Progenitor cell of endocrine pancreas (in vitro differentiated cells): ENCODE measurements around the gene UPB1. TPM values are rescaled to one million over a fixed set of nuclear protein-coding genes. Genes with fewer than 3 reads are reported as not detected.

ENCODE experiments used
- DNase-seq: peaks from one replicate; pipeline ENCODE4 v3.0.0; 2021; ENCODE audit warnings: low spot score; ENCODE audit not compliant: unreplicated experiment
- H3K27ac Mint-ChIP-seq: 2 replicates; pipeline ENCODE4 v1.8.0; 2021; ENCODE audit warnings: mild to moderate bottlenecking, moderate library complexity, mixed read lengths
- H3K27me3 Mint-ChIP-seq: 2 replicates; pipeline ENCODE4 v1.8.0; 2021; ENCODE audit warnings: mixed read lengths
- H3K36me3 Mint-ChIP-seq: 2 replicates; pipeline ENCODE4 v1.8.0; 2022; ENCODE audit warnings: mixed read lengths; ENCODE audit not compliant: insufficient read depth
- H3K4me1 Mint-ChIP-seq: 2 replicates; pipeline ENCODE4 v1.8.0; 2021; ENCODE audit warnings: low read depth, mixed read lengths
- H3K4me3 Mint-ChIP-seq: 2 replicates; pipeline ENCODE4 v1.8.0; 2021; ENCODE audit warnings: low read depth, mild to moderate bottlenecking, moderate library complexity, mixed read lengths
- H3K9me3 Mint-ChIP-seq: 2 replicates; pipeline ENCODE4 v1.8.0; 2021; ENCODE audit warnings: low read depth, mixed read lengths
- CTCF ChIP-seq: fragments of 200-600 bp; sonication (generic); IDR thresholded peaks from one replicate; pipeline ENCODE4 v1.5.0; 2021; ENCODE audit warnings: antibody characterized with exemption, mild to moderate bottlenecking; ENCODE audit not compliant: unreplicated experiment
- total RNA-seq: library from RNA; stranded (reverse); gene quantifications from 2 replicates; pipeline ENCODE4 v1.2.1, GENCODE V29; 2021

UPB1 gene
- total RNA-seq, 1 donor from 2014 or later: 0.50 TPM

DNA sequence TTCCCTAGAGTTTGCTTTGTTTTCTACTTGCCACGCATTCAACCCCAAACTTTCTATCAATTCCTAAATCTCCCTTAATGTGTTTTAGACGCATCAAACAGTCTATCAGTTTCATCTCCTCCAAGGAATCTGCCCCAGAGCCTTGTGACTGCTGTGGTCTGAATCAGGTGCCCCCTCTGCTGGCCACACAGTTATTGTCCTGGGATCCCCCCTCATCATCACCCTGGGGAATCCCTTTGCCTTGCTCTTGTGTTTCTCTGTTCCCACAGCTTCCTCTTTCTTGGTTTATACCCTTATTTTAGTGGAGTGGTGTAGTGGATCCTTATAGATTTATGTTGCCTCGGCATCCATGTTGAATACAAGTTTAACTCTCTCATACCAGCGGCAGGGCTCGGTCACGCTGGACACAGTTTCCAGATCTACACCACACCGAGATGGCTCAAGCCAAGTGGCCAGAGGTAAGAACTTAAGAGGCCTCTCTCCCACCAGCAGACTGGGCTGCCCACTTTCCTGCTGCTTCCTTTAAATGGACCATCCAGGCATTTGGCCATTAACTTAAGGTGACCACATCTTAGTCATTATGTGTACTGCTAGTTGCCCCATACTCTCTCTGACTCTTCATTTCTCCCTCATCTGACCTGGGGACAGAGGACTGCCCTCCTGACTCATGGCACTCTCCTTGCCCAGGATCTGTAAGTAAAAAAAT, 8.2 kb downstream of the UPB1 start:
- H3K36me3 Mint-ChIP-seq: no peaks in the 10 kb centered on the region
- no peak overlapping the region for H3K4me3 Mint-ChIP-seq
- no peaks in the 10 kb centered on the region for H3K9me3 Mint-ChIP-seq
- peak; percentile 58 for TF ChIP-seq CTCF
- H3K27me3 Mint-ChIP-seq: peaks cover 34% of the 10 kb centered on the region
- DNase-seq: no peak
- H3K27ac Mint-ChIP-seq: no peak overlapping the region
- H3K4me1 Mint-ChIP-seq: peaks cover 38% of the 10 kb centered on the region

DNA sequence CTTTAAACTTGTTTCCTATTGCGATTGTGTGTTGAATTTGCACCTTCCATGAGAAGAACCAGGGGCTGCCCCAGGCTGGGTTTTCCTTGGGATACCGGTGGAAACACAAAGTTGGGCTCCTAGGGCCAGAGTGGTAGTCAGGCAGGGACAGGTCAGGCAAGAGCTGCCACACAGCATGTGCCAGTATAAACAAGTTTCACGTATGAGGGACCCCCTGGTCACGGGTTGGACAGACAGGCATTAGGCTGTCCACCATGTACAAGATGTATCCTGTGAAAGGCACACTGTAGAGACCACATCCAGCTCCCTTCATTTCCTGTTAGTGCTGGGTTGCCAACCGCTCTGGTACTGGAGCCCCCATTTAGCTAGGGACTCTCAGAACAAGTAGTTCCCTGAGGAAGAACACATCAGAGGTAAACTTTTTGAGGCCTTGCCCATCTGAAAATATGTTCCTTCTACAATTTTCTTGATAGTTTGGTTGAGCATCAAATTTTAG, 8.8 kb downstream of the UPB1 start:
- no peaks in the 10 kb centered on the region for H3K36me3 Mint-ChIP-seq

DNA sequence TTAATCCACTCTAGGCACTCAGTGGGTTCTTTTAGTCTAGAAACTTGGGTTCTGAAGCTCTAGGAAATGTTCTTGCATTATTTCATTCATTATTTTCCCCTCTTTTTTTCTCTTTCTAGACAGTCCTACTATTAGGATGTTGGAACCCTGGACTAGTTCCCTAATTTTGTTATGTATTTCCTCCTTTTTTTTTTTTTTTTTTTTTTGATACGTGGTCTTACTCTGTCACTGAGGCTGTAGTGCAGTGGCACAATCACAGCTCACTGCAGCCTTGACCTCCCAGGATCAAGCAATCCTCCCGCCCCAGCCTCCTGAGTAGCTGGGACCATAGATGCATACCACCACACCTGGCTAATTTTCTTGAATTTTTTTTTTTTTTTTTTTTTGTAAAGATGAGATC, 9.4 kb downstream of the UPB1 start:
- TF ChIP-seq CTCF: no peak
- Mint-ChIP-seq H3K4me3 (no peak overlapping the region), H3K36me3 (no peaks in the 10 kb centered on the region), H3K9me3 (no peaks in the 10 kb centered on the region), H3K27ac (no peak overlapping the region), H3K27me3 (peaks cover 27% of the 10 kb centered on the region), H3K4me1 (peaks cover 37% of the 10 kb centered on the region)
- DNase-seq: no peak

More for the DNA sequence above, 8.8 kb downstream of the UPB1 start:
- no peaks in the 10 kb centered on the region for H3K9me3 Mint-ChIP-seq
- no peak overlapping the region for H3K4me3 Mint-ChIP-seq
- DNase-seq: no peak
- H3K27ac Mint-ChIP-seq: no peak overlapping the region
- H3K27me3 Mint-ChIP-seq: peaks cover 30% of the 10 kb centered on the region
- H3K4me1 Mint-ChIP-seq: peaks cover 39% of the 10 kb centered on the region
- no peak for TF ChIP-seq CTCF

- Mint-ChIP-seq H3K4me3 (no peak overlapping the region), H3K9me3 (no peaks in the 10 kb centered on the region), H3K36me3 (no peaks in the 10 kb centered on the region), H3K4me1 (peaks cover 34% of the 10 kb centered on the region), H3K27ac (no peak overlapping the region), H3K27me3 (peaks cover 24% of the 10 kb centered on the region)
- no peak for TF ChIP-seq CTCF
- no peak for DNase-seq
Measured at GRCh38 chr22:24504956-24505736, 10.0 kb downstream of the UPB1 start.

GRCh38 chr22:24506802-24507438, 11.8 kb downstream of the UPB1 start:
- Mint-ChIP-seq H3K27ac (peak overlapping the region; percentile 72), H3K4me3 (no peak overlapping the region), H3K4me1 (peaks cover 29% of the 10 kb centered on the region), H3K27me3 (peaks cover 13% of the 10 kb centered on the region), H3K36me3 (no peaks in the 10 kb centered on the region), H3K9me3 (no peaks in the 10 kb centered on the region)
- TF ChIP-seq CTCF: no peak
- DNase-seq: no peak
